H9 (cell line): ENCODE results near the gene RNF126. TPM values are rescaled to one million over a fixed set of nuclear protein-coding genes. Genes with fewer than 3 reads are reported as not detected.

ENCODE experiments used
- DNase-seq: peaks from one replicate; pipeline ENCODE4 v3.0.0-alpha.2; 2017
- H2AFZ ChIP-seq: one replicate; pipeline ENCODE4 v1.6.1; 2013; ENCODE audit warnings: mild to moderate bottlenecking, low read length, control low read depth, moderate library complexity
- H2AK5ac ChIP-seq: 2 replicates; pipeline ENCODE4 v1.6.1; 2013; ENCODE audit warnings: low read length, control low read depth, mixed read lengths; ENCODE audit not compliant: insufficient read length
- H2BK120ac ChIP-seq: one replicate; pipeline ENCODE4 v1.6.1; 2013; ENCODE audit warnings: low read depth, mild to moderate bottlenecking, low read length, control low read depth, inconsistent platforms; ENCODE audit not compliant: poor library complexity, severe bottlenecking
- H2BK12ac ChIP-seq: 2 replicates; pipeline ENCODE4 v1.6.1; 2013; ENCODE audit warnings: low read length, control low read depth, mixed read lengths, low read depth; ENCODE audit not compliant: insufficient read length
- H2BK15ac ChIP-seq: 2 replicates; pipeline ENCODE4 v1.6.1; 2013; ENCODE audit warnings: low read depth, low read length, control low read depth
- H2BK20ac ChIP-seq: one replicate; pipeline ENCODE4 v1.6.1; 2013; ENCODE audit warnings: low read depth, mild to moderate bottlenecking, low read length, control low read depth, inconsistent platforms; ENCODE audit not compliant: poor library complexity, severe bottlenecking
- H2BK5ac ChIP-seq: 2 replicates; pipeline ENCODE4 v1.6.1; 2013; ENCODE audit warnings: low read length, control low read depth, mixed read lengths; ENCODE audit not compliant: insufficient read length
- H3K14ac ChIP-seq: 2 replicates; pipeline ENCODE4 v1.6.1; 2013; ENCODE audit warnings: low read length, control low read depth; ENCODE audit not compliant: insufficient read depth
- H3K18ac ChIP-seq: 2 replicates; pipeline ENCODE4 v1.6.1; 2013; ENCODE audit warnings: low read depth, mild to moderate bottlenecking, mixed read lengths, low read length, control low read depth; ENCODE audit not compliant: insufficient read length
- H3K23ac ChIP-seq: 2 replicates; pipeline ENCODE4 v1.6.1; 2013; ENCODE audit warnings: low read length, control low read depth, mixed read lengths, low read depth; ENCODE audit not compliant: insufficient read length
- H3K23me2 ChIP-seq: 2 replicates; pipeline ENCODE4 v1.6.1; 2013; ENCODE audit warnings: low read depth, mild to moderate bottlenecking, mixed read lengths, low read length, control low read depth; ENCODE audit not compliant: insufficient read length, poor library complexity, severe bottlenecking
- H3K27ac ChIP-seq: 2 replicates; pipeline ENCODE4 v1.5.1; 2013; ENCODE audit warnings: low read length, control low read depth, mixed read lengths, low read depth; ENCODE audit not compliant: insufficient read length
- H3K27me3 ChIP-seq: 2 replicates; pipeline ENCODE4 v1.6.1; 2013; ENCODE audit warnings: low read length, control low read depth, inconsistent platforms; ENCODE audit not compliant: insufficient read depth
- H3K4ac ChIP-seq: 2 replicates; pipeline ENCODE4 v1.6.1; 2013; ENCODE audit warnings: low read depth, mild to moderate bottlenecking, control low read depth, inconsistent platforms, low read length, moderate library complexity
- H3K4me1 ChIP-seq: 2 replicates; pipeline ENCODE4 v1.6.1; 2013; ENCODE audit warnings: low read length, control low read depth, inconsistent platforms; ENCODE audit not compliant: insufficient read depth
- H3K4me2 ChIP-seq: 2 replicates; pipeline ENCODE4 v1.6.1; 2013; ENCODE audit warnings: low read length, control low read depth, mixed read lengths; ENCODE audit not compliant: insufficient read length, insufficient read depth
- H3K56ac ChIP-seq: 2 replicates; pipeline ENCODE4 v1.6.1; 2013; ENCODE audit warnings: low read depth, mild to moderate bottlenecking, mixed read lengths, low read length, control low read depth; ENCODE audit not compliant: insufficient read length
- H3K79me1 ChIP-seq: 2 replicates; pipeline ENCODE4 v1.6.1; 2013; ENCODE audit warnings: low read depth, mild to moderate bottlenecking, moderate library complexity, low read length, control low read depth, inconsistent platforms; ENCODE audit not compliant: insufficient read depth, poor library complexity, severe bottlenecking
- H3K79me2 ChIP-seq: 2 replicates; pipeline ENCODE4 v1.6.1; 2013; ENCODE audit warnings: low read length, control low read depth, inconsistent platforms; ENCODE audit not compliant: insufficient read depth
- H3K9ac ChIP-seq: 2 replicates; pipeline ENCODE4 v1.6.1; 2013; ENCODE audit warnings: low read length, control low read depth, mixed read lengths; ENCODE audit not compliant: insufficient read length; ENCODE audit errors: extremely low read depth
- H3K9me3 ChIP-seq: one replicate; pipeline ENCODE4 v1.6.1; 2013; ENCODE audit warnings: low read depth, low read length, inconsistent platforms; ENCODE audit not compliant: control insufficient read depth
- H3T11ph ChIP-seq: one replicate; pipeline ENCODE4 v1.6.1; 2013; ENCODE audit warnings: mild to moderate bottlenecking, low read length, control low read depth, inconsistent platforms
- H4K20me1 ChIP-seq: one replicate; pipeline ENCODE4 v1.6.1; 2013; ENCODE audit not compliant: control insufficient read depth, insufficient read length, insufficient read depth
- H4K5ac ChIP-seq: 2 replicates; pipeline ENCODE4 v1.6.1; 2013; ENCODE audit warnings: low read depth, mild to moderate bottlenecking, mixed read lengths, low read length, control low read depth; ENCODE audit not compliant: insufficient read length
- H4K8ac ChIP-seq: replicated peaks from 2 replicates; pipeline ENCODE4 v1.6.1; 2013; ENCODE audit warnings: low read length, control low read depth, mixed read lengths, low read depth; ENCODE audit not compliant: insufficient read length
- H4K91ac ChIP-seq: 2 replicates; pipeline ENCODE4 v1.6.1; 2013; ENCODE audit warnings: low read depth, mild to moderate bottlenecking, moderate library complexity, mixed read lengths, low read length, control low read depth; ENCODE audit not compliant: insufficient read length
- H3K27ac Mint-ChIP-seq, 3 experiments: 2 replicates in 2 of 3; 3 replicates in 1 of 3; pipeline ENCODE4 v1.8.0; 2020 to 2021; ENCODE audit warnings: mixed read lengths in 3 of 3, mild to moderate bottlenecking in 1 of 3, moderate library complexity in 1 of 3
- H3K27me3 Mint-ChIP-seq: 2 replicates; pipeline ENCODE4 v1.8.0; 2021; ENCODE audit warnings: low read depth, mild to moderate bottlenecking, moderate library complexity, mixed read lengths
- H3K36me3 Mint-ChIP-seq, 3 experiments: 2 replicates in 2 of 3; 3 replicates in 1 of 3; pipeline ENCODE4 v1.8.0; 2020 to 2021; ENCODE audit warnings: low read depth in 3 of 3, mixed read lengths in 3 of 3; ENCODE audit not compliant: insufficient read depth in 1 of 3
- H3K4me1 Mint-ChIP-seq, 2 experiments: 2 replicates each; pipeline ENCODE4 v1.8.0; 2020; ENCODE audit warnings: mixed read lengths in 2 of 2
- H3K4me3 Mint-ChIP-seq, 2 experiments: 2 replicates in 1 of 2; 3 replicates in 1 of 2; pipeline ENCODE4 v1.8.0; 2020 to 2021; ENCODE audit warnings: mild to moderate bottlenecking in 2 of 2, mixed read lengths in 2 of 2, moderate library complexity in 1 of 2
- H3K9me3 Mint-ChIP-seq, 2 experiments: 2 replicates in 1 of 2; 3 replicates in 1 of 2; pipeline ENCODE4 v1.8.0; 2020; ENCODE audit warnings: mild to moderate bottlenecking in 2 of 2, mixed read lengths in 2 of 2, moderate library complexity in 1 of 2
- CTCF ChIP-seq: fragments of 200-600 bp; sonication (generic); conservative IDR thresholded peaks from 3 replicates; pipeline ENCODE4 v1.8.0; 2021; ENCODE audit warnings: antibody characterized with exemption, mild to moderate bottlenecking
- WGBS: extraction: QIAGEN DNeasy Blood & Tissue Kit; methylation state at CpG from one replicate; pipeline ENCODE4 v1.1.7; 2013; ENCODE audit warnings: missing lambda C conversion rate, low lambda C conversion rate, mixed read lengths; ENCODE audit not compliant: insufficient read length; ENCODE audit errors: extremely low coverage; 5-methylcytosine and 5-hydroxymethylcytosine counted together
- total RNA-seq: library from RNA; stranded (reverse); gene quantifications from 2 replicates; pipeline ENCODE4 v1.2.1, GENCODE V29; 2021

RNF126 gene
- total RNA-seq, 1 experiment from 2014 or later, result 81.9 TPM

- Histone ChIP-seq H4K91ac (no peak overlapping the region), H3K27ac (no peak overlapping the region), H3K18ac (no peak overlapping the region), H3K23me2 (no peaks in the 10 kb centered on the region), H2AK5ac (no peak overlapping the region), H3T11ph (no peak overlapping the region), H2BK15ac (no peak overlapping the region), H2BK120ac (no peak overlapping the region), H2BK12ac (no peak overlapping the region), H3K4me1 (no peaks in the 10 kb centered on the region), H3K56ac (no peak overlapping the region), H4K5ac (no peak overlapping the region), H3K4me2 (no peak overlapping the region), H3K27me3 (no peaks in the 10 kb centered on the region), H3K23ac (no peak overlapping the region), H2BK20ac (no peak overlapping the region), H2AFZ (no peak overlapping the region), H4K20me1 (no peaks in the 10 kb centered on the region), H3K14ac (no peak overlapping the region), H3K4ac (no peak overlapping the region), H3K79me1 (no peaks in the 10 kb centered on the region), H4K8ac (no peak overlapping the region), H2BK5ac (no peak overlapping the region), H3K9me3 (no peaks in the 10 kb centered on the region), H3K9ac (no peak overlapping the region), H3K79me2 (no peaks in the 10 kb centered on the region)
- Mint-ChIP-seq H3K4me3 (no peak overlapping the region; a peak in 1 of 5 replicates), H3K36me3 (no peaks in the 10 kb centered on the region), H3K4me1 (peaks cover 3% of the 10 kb centered on the region in 2 experiments; a peak in 1 of 4 replicates), H3K27me3 (peaks cover 10% of the 10 kb centered on the region), H3K9me3 (peaks cover 3 to 5% of the 10 kb centered on the region in 2 experiments; a peak in 2 of 5 replicates), H3K27ac (peak overlapping the region in 1 of 3 experiments; percentile 67; a peak in 1 of 7 replicates)
- TF ChIP-seq CTCF, result no peak
- no CpG with 5 or more reads among the region's 11 CpGs for WGBS
- no peak for DNase-seq
These were observed 24.7 kb upstream of the RNF126 start for GRCh38 chr19:687569-688166.
